ENCODE data around the gene USP35.
"Not testable (repeated sequence)": the region's sequence is repeated elsewhere in the genome, so short reads cannot be mapped to it uniquely, and the experiment has no call there.

The USP35 gene

DNA sequence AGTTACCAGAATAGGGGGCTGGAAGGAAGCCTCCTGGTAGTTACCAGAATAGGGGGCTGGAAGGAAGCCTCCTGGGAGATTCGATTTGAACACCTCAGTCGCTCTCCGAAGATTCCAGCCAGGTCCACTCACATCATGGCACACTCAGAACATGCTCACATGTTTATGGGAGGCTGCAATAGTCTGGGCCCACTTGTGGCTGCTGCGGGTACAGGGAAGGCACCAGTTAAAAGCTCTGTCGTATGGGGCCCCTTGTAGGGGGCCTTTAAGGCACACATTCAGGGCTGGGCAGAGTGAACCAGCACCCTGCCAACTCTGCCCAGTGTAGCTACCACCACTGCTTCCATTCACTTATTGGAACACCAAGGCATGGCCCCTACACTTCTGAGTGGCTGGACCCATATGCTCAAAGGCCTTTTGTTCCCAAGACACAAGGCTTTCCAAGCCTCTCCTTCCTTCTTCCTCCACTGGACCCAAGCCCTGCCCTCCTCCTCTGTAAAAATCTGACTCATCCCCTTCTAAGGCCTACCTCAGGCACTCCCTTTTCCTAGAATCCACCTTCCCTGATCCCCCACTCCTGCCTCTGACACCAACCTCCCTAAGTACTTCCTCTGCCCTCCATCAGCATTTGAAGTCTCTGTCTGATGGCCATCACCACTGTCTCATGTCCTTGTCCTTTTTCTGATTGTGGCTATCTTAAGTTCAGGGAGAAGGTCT is 28.0 kb downstream of the USP35 start:
- no peak for DNase-seq (ENCODE audit: low read depth in 3 of 3)

DNA sequence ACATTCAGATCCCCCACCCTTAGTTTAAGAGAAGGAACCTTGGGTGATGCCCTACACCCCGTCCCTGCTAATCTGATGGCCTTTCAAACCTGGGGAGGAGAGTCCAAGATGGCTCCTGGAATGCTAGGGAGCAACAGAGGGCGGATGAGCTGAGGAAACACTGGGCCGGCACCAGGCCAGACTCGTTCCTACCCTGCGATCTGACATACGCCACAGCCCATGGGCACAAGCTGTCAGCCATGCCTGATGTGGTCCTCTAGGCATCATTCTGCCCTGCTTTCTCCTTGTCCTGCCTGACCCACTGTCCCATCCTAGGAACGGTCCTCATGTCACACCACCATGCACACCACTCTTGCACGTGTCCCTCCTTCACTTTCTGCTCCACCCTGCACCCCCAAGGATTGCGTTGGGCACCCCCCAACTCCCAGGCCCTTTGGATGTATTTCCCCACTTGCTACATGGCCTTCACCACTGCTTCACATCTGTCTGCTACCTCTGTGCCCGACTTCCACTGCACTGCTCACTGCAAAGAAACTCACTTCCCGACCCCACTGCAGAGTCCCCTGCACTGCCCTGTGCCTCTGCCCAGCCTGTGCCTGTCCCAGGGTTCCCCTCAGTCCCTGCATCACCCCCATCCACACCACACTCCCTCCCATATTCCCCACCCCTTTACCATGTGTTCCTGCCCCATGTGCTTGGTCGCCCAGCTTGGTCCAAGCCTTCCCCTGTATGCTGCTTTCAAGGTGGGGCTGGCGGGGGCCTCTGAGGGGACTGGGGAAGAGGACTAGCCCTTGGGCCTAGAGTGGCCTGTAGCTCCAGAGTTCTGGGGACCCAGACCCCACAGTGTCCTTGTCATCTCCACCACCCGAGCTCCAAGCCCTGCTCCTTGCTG is 29.2 kb downstream of the USP35 start:
- no peak for DNase-seq (ENCODE audit: low read depth in 3 of 3)

DNA sequence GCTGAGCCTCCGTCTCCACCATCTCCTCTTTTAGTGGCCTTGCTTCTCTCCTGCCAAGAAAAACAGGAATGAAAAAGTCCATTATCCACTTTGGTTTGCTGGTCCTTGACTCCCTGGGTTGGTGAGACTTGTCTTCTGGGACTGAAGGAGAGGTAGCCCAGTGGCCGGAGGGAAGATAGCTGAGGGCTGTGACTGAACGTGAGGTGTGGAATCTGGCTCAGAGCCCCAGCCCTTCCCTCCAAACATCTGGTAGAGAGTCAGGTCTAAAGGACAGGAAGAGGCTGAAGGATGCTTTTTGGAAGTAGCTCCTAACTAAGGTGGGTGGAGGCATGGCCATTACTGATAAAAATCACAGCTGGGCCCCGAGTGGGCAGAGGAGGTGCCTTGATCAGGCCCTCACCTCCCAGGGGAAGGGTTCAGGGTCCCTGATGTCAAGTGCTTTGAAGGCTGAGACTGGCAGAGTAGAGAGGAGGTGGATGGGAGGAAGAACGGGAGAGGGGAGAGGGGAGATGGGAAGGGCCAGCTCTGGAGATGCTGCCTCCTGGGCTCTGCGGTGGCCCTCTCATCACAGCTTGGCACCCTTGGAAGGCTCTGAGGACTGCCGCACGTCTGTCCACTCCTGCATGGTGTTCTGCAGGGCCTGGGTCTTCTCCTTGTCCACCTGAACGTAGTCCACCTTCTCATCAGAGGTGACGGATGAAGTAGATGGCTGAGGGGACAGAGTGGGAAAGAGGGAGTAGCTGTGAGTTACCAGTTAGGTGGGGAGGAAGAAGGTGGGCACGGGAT is 30.2 kb downstream of the USP35 start:
- no peak for DNase-seq (ENCODE audit: low read depth in 3 of 3)

DNA sequence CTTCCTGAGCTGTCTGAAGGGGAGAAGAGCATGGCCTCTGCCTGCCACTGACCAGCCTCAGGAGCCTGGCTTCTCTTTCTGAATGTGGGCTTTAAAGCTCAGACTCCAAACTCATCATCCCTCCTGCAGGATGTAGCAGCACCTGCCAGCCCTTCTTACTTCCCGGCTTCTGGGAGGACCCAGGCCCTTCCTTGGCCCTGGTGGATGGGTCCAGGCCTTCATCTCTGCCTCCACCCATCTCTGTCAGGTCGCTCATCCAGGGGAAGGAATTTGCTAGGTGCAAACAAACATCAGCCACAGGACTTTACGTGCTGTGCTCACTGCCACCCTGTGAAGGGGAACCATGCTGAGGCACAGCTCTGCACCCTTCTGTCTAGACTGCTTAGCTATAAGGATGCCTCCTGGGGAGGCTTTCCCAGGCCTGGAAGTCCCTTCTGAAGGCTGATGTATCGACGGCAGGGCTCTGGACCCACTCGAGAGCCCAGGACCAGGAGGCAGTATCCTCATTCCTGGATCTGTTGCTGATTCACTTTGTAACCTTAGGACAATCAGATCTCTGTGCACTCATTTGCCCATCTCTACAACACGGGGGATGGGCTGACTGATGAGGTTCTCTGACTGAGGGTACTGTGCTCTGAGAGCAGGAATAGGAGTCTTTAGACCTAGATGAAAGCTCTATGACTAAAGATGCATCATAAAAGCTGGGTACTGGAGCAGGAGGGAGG is 30.9 kb downstream of the USP35 start:
- DNase-seq (ENCODE audit: low read depth in 3 of 3), result no peak

DNA sequence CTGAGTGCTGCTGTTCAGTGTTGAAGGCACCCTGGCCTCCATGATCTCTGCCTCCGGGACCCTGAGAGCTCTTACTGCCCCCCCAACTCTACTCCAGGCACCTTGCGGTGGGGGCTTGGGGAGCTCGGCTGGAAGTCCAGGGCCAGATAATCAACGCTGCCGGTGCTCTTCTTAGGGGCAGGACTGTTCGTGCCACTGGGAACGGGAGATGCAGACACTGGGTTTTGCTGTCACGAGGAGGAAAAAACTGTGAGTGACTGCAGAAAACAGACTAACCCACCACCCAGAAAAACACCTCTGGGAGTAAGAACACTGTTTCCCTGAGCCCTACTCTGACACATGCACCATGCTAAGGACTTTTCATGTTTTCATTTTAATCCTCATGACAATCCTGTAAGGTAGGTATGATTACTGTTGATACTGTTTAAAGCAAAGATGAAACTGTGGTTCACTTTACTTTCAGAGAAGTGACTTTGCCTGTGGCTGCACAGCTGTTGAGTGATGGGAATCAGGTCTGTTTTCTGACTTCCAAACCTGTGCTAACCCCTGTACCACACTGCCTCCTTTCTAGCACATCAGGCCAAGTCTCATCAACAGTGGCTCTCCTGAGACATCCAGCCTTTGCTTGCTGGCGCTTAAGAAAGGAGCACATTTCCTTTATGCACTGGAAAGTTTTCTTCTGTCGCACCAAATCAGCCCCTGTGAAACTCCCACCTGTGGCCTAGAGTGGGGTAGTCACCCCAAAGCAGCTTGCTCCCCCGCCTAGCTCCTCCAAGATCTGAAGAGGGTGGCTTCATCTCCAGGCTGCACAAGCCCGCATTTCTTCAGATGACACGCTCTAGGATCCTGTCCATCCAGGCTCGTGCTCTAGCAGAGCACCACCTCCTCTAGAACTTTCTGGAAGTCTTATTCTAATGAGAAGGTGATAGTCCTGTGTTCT is 31.8 kb downstream of the USP35 start:
- no peak for DNase-seq (ENCODE audit: low read depth in 3 of 3)

DNA sequence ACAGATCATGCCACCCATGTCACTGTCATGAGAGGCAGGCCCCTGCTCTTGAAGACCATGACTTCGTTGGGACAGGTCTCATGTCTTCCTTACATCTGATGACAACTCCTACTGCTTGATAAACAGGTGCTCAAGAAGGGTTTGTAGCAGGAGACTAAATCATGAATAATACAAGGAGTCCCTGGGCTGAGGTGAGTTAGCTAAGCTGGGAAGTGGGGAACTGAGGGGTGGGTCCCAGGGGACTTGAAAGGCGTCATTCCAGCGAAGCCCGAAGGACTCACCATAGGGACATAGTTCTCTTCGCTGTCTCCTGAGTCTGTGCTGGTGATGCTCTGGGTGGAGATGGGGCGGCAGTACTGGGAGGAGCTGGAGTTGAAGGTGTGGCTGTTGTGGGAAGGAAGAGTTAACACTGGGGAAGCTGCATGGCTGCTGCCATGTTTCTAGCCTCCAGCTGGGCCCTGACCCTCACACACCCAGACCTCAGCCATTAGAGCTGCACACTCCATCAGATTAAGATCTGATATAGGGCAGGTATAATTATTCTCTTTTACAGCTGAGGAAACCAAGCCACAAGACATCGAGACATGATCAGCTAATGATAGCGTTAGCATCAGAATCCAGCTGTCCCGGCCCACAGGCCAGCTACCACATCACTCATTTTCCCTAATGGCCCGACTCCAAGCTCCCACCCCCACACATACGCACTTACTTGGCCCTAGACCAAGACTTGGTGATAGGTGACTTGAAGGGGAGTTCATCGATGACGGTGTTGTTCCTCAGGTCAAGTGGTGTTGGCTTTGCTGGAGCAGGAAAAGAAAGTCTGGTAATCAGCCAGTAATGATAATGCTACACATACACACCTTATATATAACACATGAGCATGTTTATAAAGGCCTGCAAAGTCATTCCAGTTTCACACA is 32.9 kb downstream of the USP35 start:
- DNase-seq (ENCODE audit: low read depth in 3 of 3), result no peak

DNA sequence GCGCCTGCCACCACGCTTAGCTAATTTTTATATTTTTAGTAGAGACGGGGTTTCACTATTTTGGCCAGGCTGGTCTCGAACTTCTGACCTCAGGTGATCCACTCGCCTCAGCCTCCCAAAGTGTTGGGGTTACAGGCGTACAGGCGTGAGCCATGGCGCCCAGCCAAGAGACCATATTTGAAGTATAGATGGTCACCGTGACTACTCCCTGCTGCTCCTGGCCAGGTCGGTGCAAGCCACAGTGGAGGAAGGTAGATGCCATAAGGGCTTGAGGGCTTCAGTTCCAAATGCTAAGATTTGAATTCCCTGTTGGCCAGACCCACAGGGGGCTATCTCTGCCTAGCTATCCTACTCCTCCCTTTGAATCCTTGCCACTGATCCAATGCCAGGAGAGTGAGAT is 34.0 kb downstream of the USP35 start:
- DNase-seq (ENCODE audit: low read depth in 3 of 3), result not testable (repeated sequence)

DNA sequence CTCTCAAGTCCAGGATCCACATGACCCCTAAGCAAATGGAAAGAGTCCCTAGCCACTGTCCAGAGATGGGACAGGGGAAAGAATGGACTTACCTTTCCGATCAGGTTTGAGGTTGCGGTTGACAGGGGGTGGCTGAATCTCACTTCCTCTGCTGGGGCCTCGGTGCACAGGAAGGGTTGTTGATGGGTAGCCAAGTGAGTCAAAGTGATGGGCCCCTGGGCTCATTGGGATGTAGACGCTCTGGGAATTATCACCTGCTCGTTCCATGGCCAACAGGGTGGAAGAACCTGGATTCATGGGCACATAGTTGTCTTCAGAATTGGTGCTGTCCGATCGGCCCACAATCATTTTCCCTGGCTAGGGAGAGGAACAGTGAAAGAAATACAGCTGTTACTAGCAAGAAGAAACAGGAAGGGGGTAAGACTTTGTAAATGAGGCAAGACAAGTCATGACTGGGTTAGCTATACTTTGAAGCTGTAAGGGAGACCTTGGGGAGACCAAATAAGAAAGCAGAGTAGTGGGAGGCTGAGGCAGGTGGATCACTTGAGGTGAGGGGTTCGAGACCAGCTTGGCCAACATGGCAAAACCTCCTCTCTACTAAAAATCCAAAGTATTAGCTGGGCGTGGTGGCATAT is 34.7 kb downstream of the USP35 start:
- no peak for DNase-seq (ENCODE audit: low read depth in 3 of 3)

DNA sequence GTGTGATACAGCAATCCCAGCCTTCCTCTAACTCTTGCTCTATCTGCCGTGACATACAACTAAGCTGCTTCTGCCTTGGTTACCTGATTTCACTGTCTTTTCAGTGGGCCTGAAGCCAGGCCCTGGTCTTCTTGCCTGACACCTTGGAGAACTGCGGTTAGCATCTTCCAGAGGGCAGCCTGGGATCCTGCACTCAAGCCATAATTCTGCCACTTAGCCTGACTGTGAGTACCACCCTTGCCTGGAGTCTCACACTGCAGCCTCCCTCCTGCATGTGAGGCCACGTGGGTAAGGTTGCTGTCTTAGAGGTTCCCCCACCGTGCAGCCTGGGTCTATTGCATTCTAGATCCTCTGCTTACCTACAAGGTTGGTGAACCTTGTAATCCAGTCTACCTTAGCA is 35.8 kb downstream of the USP35 start:
- no peak for DNase-seq (ENCODE audit: low read depth in 3 of 3)

DNA sequence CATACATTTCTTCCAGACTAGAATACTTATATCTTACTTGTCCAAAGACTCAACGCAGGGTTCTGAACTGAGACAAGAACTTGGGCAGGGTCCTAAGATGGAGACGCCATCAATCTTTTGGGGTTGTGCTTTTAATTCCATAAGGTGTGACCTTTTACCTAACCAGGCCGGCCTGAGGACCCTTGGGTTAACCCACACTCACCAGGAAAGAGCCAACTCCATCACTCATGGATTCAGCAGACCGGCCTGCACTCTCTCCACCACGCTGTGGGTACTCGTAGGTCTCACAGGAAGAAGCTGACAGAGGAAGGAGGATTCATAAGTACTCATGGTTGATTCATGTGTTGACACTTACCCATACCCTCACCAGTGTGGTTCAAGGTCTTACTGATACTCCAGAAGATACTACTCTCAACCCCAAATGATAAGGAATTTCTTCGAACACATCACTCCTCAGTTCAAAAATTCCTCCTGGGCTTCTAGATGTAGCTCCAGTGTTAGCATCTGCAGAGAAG is 36.2 kb downstream of the USP35 start:
- DNase-seq (ENCODE audit: low read depth in 3 of 3), result no peak

DNA sequence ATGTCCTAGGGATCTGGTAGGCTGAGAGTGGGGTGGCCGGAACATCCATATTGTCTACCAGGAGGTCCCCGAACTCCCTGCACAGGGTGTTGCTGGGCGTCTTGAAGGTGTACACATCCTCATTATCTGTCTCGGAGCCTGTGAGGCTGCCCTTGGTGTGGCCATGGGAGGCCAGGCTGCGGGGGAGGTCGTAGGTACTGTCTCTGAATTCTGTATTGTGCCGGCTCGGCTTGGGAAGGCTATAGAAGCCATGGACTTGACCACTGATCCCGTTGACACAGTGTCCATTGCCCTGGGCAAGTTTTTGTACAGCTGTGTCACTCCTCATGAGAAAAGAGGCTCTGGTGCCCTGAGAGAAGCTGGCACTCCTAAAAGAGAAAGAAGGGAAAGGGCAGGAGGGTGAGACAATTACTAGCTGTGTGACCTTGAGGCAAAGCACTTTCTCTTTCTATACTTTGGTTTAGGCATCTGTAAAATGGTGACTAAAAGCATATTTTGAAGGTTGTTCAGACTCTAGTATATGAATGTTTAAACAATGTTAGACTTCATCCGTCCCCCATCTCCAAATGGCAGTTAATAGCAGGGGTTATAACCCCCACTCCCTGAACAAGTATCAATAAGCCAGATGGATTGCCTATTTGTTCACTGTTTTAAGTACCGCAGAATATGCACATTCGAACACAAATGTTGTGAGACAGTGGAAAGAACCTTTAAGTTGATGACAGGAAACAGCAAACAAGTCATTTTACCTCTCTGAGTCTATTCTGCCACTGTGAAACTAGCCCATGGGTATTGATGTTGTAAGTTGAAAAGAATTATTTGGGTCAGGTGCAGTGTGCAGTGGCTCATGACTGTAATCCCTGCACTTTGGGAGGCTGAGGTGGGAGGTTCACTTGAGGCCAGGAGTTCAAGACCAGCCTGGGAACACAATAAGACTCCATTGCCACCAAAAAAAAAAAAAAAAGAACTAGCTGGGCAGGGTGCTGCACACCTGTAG is 38.3 kb downstream of the USP35 start:
- DNase-seq (ENCODE audit: low read depth in 3 of 3), result no peak

DNA sequence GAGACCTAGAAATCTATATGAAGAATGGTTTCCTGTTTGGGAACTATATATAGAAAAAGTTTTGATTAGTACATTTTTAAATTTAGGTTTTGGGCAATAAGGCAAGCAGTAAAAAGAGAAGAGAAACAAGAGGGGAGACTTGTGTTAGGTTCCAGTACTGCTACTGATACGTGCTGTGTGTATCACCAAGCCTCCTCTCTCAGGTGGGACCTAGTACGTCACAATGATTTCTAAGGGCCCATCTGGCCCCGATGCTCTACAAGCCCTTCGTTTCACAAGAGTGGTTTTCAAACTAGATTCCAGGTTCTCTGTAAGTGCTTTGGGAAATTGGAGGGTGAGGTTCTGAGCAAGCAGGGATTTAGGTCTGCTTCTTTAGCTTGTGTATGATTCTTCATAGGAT is 39.2 kb downstream of the USP35 start:
- DNase-seq (ENCODE audit: low read depth in 3 of 3), result no peak

DNA sequence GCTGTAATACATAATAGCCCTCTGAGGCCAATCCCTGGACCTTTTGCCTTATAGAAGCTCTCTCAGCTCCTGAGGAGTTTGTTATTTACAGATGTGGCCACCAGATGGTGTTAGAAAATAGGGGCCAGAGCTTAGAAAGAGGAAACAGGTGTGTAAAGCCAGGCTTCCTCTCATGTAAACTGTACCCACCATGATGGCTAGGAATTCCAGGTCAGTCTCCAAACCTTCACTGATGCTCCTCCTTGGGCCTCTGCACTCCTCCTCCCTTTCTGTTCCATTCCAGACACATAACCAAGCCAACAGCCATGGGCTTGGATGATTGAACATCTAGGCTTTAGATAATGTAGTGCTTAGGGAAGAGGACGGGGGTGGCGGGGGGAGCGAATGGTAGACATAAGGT is 39.7 kb downstream of the USP35 start:
- DNase-seq (ENCODE audit: low read depth in 3 of 3), result no peak

DNA sequence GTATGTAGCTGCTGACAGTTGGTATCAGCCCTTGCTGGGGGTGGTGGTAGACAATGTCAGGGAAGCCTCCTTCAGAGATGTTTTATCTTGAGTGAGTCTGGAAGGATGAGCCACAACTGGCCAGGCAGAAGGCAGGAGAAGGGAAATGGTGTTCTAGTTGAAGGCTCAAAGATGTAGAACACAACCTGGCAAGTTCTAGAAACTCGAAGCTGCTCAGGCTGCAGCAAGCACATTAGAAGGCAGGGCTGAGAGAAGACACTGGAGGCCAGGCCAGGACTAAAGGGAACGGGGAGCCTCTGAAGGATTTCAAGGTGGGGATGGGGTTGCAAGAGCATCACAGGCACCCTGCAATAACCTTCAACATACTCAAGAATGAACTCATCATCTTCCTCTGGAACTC is 40.4 kb downstream of the USP35 start:
- no peak for DNase-seq (ENCODE audit: low read depth in 3 of 3)

DNA sequence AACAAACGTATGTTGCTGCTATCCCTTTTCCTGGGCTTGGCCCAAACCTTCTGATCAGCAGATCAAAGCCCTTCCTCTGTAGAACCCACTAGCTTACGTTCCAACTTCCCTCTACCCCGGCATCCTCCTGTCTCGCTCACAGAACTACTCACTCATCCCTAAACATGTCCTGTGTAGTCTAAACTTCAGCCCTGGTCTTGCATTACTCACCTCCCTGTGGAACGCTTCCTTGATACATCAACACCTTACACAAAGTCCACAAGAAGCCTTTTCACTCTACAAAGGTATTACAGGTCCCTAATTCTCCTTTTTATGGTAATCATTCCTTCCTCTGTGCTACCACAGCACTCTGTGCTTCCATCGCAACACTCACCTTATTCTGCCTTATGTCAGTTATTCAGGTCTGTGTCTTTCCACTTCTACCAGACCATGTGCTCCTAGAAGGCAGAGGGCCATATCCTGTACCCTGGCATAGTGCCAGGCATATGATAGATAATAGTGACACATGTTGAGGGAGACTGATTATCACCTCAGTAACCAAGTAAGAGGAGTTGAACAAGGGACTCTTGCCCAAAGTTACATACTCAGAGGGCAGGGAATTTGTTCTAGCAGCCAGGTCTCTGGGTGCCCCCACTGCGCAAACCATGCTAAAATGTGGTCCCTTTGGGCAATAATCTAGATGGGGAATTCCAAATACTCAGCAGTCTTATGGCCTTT is 41.6 kb downstream of the USP35 start:
- no peak for DNase-seq (ENCODE audit: low read depth in 3 of 3)

DNA sequence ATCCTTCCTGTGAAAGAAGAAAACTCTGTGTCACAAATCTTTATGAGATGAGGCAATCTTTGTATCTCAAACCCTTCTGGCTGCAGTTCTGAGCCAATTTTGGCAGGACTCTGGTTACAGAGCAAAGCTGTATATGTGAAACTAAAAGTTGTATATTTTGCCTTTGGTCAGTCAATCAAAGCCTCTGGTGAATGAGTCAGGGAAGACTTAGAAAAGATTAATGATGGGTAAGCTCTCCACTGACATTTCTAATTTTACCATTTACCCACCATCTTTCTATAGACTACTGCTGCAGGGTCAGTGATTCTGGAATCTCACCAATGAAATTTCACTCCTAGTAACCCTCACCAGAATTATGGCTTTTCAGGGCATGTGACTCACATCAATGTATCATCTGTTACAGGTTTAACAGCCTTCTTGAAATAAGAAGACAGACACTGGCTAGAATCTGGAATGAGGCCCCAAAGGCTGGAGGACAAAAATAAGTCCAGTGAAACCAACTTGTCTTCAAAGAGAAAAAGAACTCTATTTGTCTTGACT is 43.3 kb downstream of the USP35 start:
- DNase-seq (ENCODE audit: low read depth in 3 of 3), result no peak

DNA sequence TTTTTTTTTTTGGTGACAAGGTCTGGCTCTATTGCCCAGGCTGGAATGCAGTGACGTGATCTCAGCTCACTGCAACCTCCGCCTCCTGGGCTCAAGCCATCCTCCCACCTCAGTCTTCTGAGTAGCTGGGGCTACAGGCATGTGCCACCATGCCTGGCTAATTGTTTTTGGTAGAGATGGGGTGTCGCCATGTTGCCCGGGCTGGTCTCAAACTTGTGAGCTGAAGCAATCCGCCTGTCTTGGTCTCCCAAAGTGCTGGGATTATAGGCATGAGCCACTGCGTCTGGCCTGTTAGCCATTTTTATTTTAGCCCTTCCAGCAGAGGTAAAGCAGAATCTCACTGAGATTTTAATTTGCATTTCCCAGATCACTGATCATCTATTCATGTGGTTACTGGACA is 44.3 kb downstream of the USP35 start:
- not testable (repeated sequence) for DNase-seq (ENCODE audit: low read depth in 3 of 3)
